Testis (tissue), 2 donors: Measurements from ENCODE around the gene ATF7.

Source experiments
- CTCF ChIP-seq, 3 experiments: fragments of 450-650 bp in 2 of 3; fragments of 200-600 bp in 1 of 3; sonication (generic) in 1 of 3; IDR thresholded peaks; one replicate each; pipeline ENCODE4 v1.5.1; 2016 to 2019; ENCODE audit warnings: antibody characterized with exemption in 3 of 3, mild to moderate bottlenecking in 2 of 3, moderate library complexity in 1 of 3
- POLR2A ChIP-seq: fragments of 450-650 bp; IDR thresholded peaks from one replicate; pipeline ENCODE4 v1.6.1; 2017; ENCODE audit warnings: antibody characterized with exemption, mild to moderate bottlenecking, moderate library complexity

DNA sequence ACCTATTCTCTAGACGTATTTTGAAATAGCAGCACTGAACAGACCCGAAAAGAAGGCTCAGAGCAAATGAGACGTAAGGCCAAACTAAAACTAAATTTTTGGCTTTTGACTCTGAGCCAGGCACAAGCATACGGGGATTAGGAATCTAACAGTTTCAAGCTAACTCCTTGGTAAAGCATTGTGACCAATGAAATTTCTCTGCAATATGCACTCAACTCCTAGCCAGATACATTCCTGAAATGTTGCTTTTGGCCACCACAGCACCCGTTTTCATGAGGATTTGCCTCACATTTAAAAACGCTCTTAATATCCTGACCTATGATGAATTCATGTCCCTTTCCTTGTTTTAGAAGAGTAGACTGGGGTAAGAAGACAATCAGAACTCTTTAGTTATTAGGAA, 65.8 kb downstream of the ATF7 start:
- TF ChIP-seq CTCF (IDR thresholded peaks at IDR 0.05), result no peak
- no peak for TF ChIP-seq POLR2A
